Stimulated activated CD8-positive, alpha-beta memory T cell treated with anti-CD3 and anti-CD28 coated beads, Interleukin-4, amount 100 ng/mL, for 48 hours (primary cell): ENCODE results near the gene FXN.
"Not testable (repeated sequence)": the region's sequence is repeated elsewhere in the genome, so short reads cannot be mapped to it uniquely, and the experiment has no call there.

Source experiments
- DNase-seq: peaks from one replicate; pipeline ENCODE4 v3.0.0-alpha.2; 2020

Gene FXN

GRCh38 chr9:69027355-69028097 is 8.0 kb upstream of the FXN start:
- peak; percentile 45 for DNase-seq

GRCh38 chr9:69028754-69029153 is 6.8 kb upstream of the FXN start:
- DNase-seq = no peak

GRCh38 chr9:69029535-69029934 is 6.0 kb upstream of the FXN start:
- DNase-seq = no peak

DNA sequence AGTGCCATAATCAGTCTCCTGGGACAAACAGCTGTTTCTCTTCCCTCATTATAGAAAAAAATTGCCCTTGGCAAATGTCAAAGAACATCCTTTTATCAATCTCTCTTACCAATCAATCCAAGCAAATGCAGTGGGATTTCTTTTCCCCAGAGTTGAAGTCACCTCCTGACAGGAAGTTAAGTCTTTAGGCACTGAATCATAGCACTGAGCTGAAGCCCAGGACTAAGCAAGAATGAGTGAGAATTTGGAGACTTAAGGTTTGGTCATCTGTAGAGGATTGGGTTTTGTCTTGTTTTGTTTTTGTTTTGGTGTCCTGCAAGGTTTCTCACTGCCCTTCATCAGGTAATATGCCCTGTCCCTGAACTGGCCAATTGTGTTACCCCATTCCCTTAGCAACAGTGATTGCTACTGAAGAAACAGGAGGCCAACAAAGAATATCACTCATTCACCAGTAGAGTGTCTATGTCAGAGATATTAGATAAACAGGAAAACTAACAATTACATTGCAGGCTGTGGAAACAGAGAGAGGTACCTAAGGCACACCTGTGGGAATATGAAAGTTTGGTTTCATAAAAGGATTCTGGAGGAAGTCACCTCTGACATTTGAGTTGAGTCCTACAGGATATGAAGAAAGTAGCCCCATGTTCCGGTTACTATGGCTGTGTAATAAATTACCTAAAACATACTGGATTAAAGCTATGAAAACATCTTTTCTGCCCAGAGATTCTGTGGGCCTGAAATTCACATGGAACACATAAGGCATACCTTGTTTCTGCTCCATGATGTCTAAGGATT is 4.5 kb upstream of the FXN start:
- no peak for DNase-seq

DNA sequence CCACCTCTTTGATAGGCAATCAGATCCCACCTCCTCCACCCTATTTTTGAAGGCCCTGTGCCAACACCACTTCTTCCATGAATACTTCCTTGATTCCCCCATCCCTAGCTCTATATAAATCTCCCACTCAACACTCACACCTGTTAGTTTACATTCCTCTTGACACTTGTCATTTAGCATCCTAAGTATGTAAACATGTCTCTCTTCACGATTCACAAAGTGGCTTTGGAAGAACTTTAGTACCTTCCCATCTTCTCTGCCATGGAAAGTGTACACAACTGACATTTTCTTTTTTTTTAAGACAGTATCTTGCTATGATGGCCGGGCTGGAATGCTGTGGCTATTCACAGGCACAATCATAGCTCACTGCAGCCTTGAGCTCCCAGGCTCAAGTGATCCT is 1.5 kb upstream of the FXN start:
- DNase-seq = no peak

DNA sequence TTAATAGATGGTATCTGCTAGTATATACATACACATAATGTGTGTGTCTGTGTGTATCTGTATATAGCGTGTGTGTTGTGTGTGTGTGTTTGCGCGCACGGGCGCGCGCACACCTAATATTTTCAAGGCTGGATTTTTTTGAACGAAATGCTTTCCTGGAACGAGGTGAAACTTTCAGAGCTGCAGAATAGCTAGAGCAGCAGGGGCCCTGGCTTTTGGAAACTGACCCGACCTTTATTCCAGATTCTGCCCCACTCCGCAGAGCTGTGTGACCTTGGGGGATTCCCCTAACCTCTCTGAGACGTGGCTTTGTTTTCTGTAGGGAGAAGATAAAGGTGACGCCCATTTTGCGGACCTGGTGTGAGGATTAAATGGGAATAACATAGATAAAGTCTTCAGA is 757 bp downstream of the FXN start:
- DNase-seq = peak; percentile 50

DNA sequence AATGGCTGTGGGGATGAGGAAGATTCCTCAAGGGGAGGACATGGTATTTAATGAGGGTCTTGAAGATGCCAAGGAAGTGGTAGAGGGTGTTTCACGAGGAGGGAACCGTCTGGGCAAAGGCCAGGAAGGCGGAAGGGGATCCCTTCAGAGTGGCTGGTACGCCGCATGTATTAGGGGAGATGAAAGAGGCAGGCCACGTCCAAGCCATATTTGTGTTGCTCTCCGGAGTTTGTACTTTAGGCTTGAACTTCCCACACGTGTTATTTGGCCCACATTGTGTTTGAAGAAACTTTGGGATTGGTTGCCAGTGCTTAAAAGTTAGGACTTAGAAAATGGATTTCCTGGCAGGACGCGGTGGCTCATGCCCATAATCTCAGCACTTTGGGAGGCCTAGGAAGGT is 1.2 kb downstream of the FXN start:
- no peak for DNase-seq

- DNase-seq = no peak
Observed at GRCh38 chr9:69040646-69041045, 5.1 kb downstream of the FXN start.

GRCh38 chr9:69044240-69045219 is 9.0 kb downstream of the FXN start:
- no peak for DNase-seq

DNA sequence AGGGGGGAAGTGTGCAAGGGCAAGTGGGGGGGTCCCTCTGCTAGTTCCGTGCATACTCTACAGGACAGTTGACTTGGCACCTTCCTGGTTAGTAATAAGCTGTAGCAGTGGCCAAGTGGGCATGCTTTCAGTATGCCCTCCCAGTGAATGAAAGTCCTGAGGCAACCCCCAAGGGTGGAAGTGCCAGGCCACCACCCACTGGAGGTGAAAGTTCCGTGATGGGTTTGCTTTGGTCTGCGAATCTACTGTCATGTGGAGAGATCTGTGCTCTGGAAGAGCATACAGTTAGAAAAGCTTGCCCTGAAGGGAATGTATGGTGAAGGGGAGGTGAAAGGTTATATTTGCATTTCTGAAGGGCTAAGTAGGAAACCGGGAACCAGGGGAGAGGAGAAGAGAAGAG is 10.3 kb downstream of the FXN start:
- DNase-seq = no peak

GRCh38 chr9:69046723-69047122 is 11.2 kb downstream of the FXN start:
- no peak for DNase-seq

- no peak for DNase-seq
Observed at GRCh38 chr9:69047371-69047770, 11.8 kb downstream of the FXN start.

GRCh38 chr9:69049094-69049493 is 13.5 kb downstream of the FXN start:
- no peak for DNase-seq

GRCh38 chr9:69050936-69051335 is 15.4 kb downstream of the FXN start:
- not testable (repeated sequence) for DNase-seq

GRCh38 chr9:69054989-69055388 is 19.4 kb downstream of the FXN start:
- DNase-seq = no peak

- no peak for DNase-seq
Observed at GRCh38 chr9:69056191-69056815, 20.8 kb downstream of the FXN start.

DNA sequence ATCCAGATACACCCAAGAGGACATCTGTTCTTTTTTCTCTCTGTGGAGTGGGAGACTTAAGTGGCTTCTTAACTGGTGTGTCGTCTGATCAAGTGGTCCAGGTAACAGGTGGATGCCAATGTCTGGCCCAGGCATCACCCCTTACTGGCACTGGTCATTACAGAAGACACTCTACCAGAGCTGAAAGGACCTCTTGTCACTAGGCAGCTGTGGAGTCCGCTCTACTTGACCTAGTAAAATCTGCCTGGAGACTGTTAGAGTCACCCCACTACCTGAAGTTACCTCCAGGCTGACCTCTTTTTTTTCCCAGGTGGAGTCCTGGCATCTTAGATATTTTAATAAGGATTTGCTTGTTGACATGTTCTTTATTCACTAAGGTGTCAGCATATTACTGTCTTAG is 22.5 kb downstream of the FXN start:
- no peak for DNase-seq

- no peak for DNase-seq
Observed at GRCh38 chr9:69060766-69061165, 25.2 kb downstream of the FXN start.

- DNase-seq = no peak
Observed at GRCh38 chr9:69062195-69062594, 26.6 kb downstream of the FXN start.

DNA sequence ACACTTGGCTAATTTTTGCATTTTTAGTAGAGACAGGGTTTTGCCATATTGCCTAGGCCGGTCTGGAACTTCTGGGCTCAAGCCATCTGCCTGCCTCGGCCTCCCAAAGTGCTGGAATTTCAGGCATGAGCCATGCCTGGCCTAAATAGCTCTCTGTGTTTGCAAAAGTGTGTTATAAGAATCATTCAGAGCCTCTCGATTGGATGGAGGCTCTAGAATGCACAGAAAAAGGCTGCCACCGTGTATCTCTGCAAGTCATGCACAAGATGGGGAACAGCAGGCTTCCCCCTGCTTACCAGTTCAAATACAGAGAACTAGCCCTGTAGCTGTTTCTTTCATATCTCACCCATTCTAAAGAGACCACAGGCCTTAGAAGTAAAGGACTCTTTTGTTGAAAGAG is 28.3 kb downstream of the FXN start:
- DNase-seq = no peak

DNA sequence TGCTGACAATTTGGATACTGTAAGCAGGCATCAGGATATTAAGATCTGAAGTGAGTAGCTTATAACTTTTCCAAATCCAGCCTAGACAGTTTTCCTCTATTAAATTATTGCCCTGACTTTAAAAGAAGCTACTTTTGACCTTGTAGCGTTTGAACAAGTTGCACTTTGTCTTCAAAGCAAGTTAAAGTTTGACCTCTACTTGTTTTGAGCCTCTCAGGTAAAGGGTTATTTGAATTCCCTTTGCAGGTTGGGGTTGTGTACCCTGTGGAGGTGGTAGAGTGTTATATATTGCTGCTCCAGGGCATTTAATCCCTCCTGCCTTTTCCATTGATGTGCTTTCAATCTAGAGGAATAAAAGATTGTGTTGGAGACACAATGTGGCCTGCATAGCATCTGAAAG is 30.1 kb downstream of the FXN start:
- no peak for DNase-seq

DNA sequence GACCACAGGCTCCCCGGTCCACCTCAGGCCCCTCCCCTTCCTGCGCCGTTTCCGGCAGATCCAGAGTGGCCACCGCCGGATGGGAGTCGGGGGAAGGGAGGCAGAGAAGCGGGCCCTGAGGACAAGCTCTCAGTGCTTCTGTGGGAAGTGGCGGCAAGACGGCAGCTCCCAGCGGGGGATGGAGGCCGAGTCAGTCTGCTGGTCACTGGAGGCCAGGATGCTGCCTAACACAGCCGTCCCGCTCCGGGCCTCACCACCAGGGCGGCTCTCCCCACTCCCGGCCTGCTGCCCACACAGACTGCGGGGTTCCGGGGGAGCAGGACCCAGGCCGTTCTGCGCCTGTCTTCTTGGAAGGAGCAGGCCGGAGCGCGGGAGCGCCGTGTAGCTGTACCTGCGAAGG is 31.4 kb downstream of the FXN start:
- no peak for DNase-seq

DNA sequence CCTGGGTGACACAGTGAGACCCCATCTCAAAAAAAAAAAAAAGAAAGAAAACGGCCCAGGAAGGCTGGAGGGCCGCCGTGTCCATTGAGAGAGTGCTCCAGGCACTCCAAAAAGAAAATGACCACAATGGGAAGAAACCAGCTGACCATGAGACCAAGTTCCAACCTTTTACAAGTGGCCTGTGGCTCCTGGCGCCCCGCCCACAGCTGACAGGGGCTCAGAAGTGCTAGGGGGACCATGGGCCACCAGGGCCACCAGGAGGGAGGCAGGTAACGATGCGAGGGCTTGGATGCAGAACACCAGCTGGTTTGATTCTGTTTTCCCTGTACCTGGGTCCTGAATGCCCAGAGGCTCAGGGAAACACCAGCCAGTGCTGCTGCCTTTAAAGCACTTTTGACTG is 34.6 kb downstream of the FXN start:
- no peak for DNase-seq
